Transverse colon (tissue), 4 donors: ENCODE measurements around the gene SH3RF3. TPM values are rescaled to one million over a fixed set of nuclear protein-coding genes. Genes with fewer than 3 reads are reported as not detected.

ENCODE experiments used
- DNase-seq: peaks from one replicate; pipeline ENCODE4 v3.0.0-alpha.2; 2019
- H3K27ac ChIP-seq, 4 donors: fragments of 200-600 bp; sonication (generic); 2 replicates each; pipeline ENCODE4 v1.5.1; 2016 to 2018; ENCODE audit warnings: inconsistent platforms in 4 of 4
- H3K27me3 ChIP-seq: fragments of 200-600 bp; sonication (generic); 2 replicates; pipeline ENCODE4 v1.5.1; 2017; ENCODE audit warnings: inconsistent platforms
- H3K36me3 ChIP-seq, 4 donors: fragments of 200-600 bp; sonication (generic); 2 replicates each; pipeline ENCODE4 v1.5.1; 2017 to 2019; ENCODE audit warnings: inconsistent platforms in 4 of 4
- H3K4me1 ChIP-seq, 4 donors: fragments of 200-600 bp; sonication (generic); 2 replicates each; pipeline ENCODE4 v1.5.1; 2017 to 2020; ENCODE audit warnings: inconsistent platforms in 4 of 4
- H3K4me3 ChIP-seq, 4 donors: fragments of 200-600 bp; sonication (generic); 1 replicate in 1 of 4; 2 replicates in 3 of 4; pipeline versions ENCODE4 v1.5.1 to v1.6.1; 2017 to 2019; ENCODE audit warnings: inconsistent platforms in 4 of 4
- H3K9me3 ChIP-seq, 2 donors: fragments of 200-600 bp; sonication (generic); 2 replicates each; pipeline ENCODE4 v1.5.1; 2017 to 2019; ENCODE audit warnings: inconsistent platforms in 2 of 2
- EP300 ChIP-seq: sonication (generic); formaldehyde crosslinking; IDR thresholded peaks from one replicate; pipeline ENCODE4 v1.6.1; 2017; ENCODE audit warnings: antibody characterized with exemption, low read depth
- POLR2A ChIP-seq: fragments of 450-650 bp; IDR thresholded peaks from one replicate; pipeline ENCODE4 v1.6.1; 2016; ENCODE audit warnings: antibody characterized with exemption, mild to moderate bottlenecking, moderate library complexity
- POLR2AphosphoS5 ChIP-seq, 3 donors: sonication (generic); formaldehyde crosslinking; IDR thresholded peaks; one replicate each; pipeline ENCODE4 v1.6.1; 2016; ENCODE audit warnings: antibody characterized with exemption in 3 of 3
- WGBS, 2 donors: methylation state at CpG; one replicate each; pipeline ENCODE4 v1.1.5; 2018; ENCODE audit warnings: low coverage in 1 of 2; 5-methylcytosine and 5-hydroxymethylcytosine counted together
- in situ Hi-C, 4 donors: fragments of 200-750 bp; cut with MboI; loops; one replicate each; pipeline versions ENCODE4 v1.15.0 to v1.15.1; 2017; ENCODE audit warnings: low sequenced_read_pairs in 3 of 4, low pct_ligation_motif_present in 1 of 4, low pct_unique_long_range_greater_than_20kb in 1 of 4
- intact Hi-C: fragments of 100-400 bp; cut with DNase I; formaldehyde crosslinking; loops from one replicate; pipeline ENCODE4 v1.15.1; 2023; ENCODE audit warnings: low total_unique reads
- total RNA-seq, 4 donors: library from RNA; depleted of rRNA; stranded (reverse); fragments of >200 nt; gene quantifications; one replicate each; pipeline ENCODE4 v1.1.0, GENCODE V29; 2016
- TF ChIP-seq, protein P1 (sequence below), 5 experiments: fragments of 200-600 bp in 3 of 5; fragments of 450-650 bp in 2 of 5; sonication (generic) in 3 of 5; IDR thresholded peaks; 1 replicate in 2 of 5; 2 replicates in 3 of 5; pipeline ENCODE4 v1.5.1; 2016 to 2017; ENCODE audit warnings: antibody characterized with exemption in 5 of 5, inconsistent platforms in 3 of 5, mild to moderate bottlenecking in 2 of 5, moderate library complexity in 1 of 5

Gene SH3RF3
- total RNA-seq, 4 donors from 2014 or later: 1.9 to 8.8 (median 2.9) TPM

DNA sequence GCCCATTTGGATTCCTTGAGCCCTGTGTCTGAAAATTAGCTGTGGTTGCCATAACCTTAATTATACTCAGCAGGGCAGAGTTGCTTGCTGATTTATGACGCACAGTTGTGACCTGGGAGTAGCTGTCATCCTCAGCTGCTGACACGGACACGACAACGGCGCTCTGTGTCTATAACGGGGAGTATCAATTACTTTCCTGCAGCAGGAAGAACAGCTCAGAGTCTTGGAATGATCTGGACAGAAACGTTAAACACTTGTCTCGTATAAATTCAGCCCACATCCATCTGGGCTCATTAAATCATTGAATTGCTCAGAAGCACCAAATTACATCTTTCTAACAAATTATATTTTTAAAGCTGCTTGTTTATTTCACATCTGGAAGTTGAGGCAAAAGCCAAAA, 368.5 kb downstream of the SH3RF3 start:
- peak overlapping the region in 2 of 4 donors; percentile 9 to 73 for H3K27ac ChIP-seq
- 54 to 60% methylated on average over 2 to 8 of the region's 8 CpGs for WGBS, 2 donors
- TF ChIP-seq POLR2A (no peak), EP300 (no peak), POLR2AphosphoS5 (IDR thresholded peaks at IDR 0.05) (no peak)
- TF ChIP-seq, protein P1, sequence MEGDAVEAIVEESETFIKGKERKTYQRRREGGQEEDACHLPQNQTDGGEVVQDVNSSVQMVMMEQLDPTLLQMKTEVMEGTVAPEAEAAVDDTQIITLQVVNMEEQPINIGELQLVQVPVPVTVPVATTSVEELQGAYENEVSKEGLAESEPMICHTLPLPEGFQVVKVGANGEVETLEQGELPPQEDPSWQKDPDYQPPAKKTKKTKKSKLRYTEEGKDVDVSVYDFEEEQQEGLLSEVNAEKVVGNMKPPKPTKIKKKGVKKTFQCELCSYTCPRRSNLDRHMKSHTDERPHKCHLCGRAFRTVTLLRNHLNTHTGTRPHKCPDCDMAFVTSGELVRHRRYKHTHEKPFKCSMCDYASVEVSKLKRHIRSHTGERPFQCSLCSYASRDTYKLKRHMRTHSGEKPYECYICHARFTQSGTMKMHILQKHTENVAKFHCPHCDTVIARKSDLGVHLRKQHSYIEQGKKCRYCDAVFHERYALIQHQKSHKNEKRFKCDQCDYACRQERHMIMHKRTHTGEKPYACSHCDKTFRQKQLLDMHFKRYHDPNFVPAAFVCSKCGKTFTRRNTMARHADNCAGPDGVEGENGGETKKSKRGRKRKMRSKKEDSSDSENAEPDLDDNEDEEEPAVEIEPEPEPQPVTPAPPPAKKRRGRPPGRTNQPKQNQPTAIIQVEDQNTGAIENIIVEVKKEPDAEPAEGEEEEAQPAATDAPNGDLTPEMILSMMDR (IDR thresholded peaks at IDR 0.05): no peak
- H3K4me3 ChIP-seq: no peak overlapping the region
- in situ Hi-C loops (no loop called here), intact Hi-C loops (no loop called here)
- H3K4me1 ChIP-seq: peaks cover 6 to 32% (median 22%) of the 10 kb centered on the region in 4 donors
- no peaks in the 10 kb centered on the region for H3K27me3 ChIP-seq
- no peaks in the 10 kb centered on the region for H3K36me3 ChIP-seq
- no peaks in the 10 kb centered on the region for H3K9me3 ChIP-seq
- no peak for DNase-seq

GRCh38 chr2:109497911-109498870, 369.2 kb downstream of the SH3RF3 start:
- WGBS, 2 donors: 47 to 100% methylated on average over 1 to 18 of the region's 19 CpGs
- TF ChIP-seq POLR2AphosphoS5 (IDR thresholded peaks at IDR 0.05) (no peak), POLR2A (no peak), EP300 (no peak)
- no peak for DNase-seq

DNA sequence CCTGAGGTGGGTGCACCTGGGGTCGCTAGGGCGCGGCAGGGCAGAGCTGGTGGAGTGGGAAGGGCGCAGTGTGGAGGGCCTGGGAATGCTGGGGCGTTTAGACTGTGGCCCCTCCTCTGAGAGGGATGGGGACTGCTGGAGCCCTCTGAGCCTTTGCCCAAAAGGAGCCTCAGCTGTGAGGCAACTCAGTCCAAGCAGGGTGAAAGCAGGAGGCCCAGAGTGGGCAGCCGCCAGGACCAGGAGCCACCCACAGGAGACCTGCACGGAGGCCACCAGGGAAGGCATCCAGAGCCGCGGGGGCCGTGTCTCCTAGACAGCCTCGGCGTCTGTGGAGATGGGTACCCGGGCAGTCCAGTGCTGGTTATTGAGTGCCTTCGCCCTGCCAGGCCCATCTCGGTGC, 369.9 kb downstream of the SH3RF3 start:
- no peaks in the 10 kb centered on the region for H3K9me3 ChIP-seq
- intact Hi-C loops: loop anchor here (1.0 kb wide), 1 partner anchor 32 kb away; no protein-coding TSS in a partner anchor
- no peaks in the 10 kb centered on the region for H3K27me3 ChIP-seq
- in situ Hi-C loops: no loop called here
- H3K27ac ChIP-seq: peak overlapping the region in 2 of 4 donors; percentile 30 to 73
- no peaks in the 10 kb centered on the region for H3K36me3 ChIP-seq
- TF ChIP-seq POLR2A: no peak
- TF ChIP-seq, protein P1 (IDR thresholded peaks at IDR 0.05): no peak
- TF ChIP-seq POLR2AphosphoS5 (IDR thresholded peaks at IDR 0.05): no peak
- TF ChIP-seq EP300: no peak
- 79% methylated on average over 15 of the region's 15 CpGs; no CpG with 5 or more reads in 1 of the 2 donors for WGBS, 2 donors
- DNase-seq: no peak
- peaks cover 6 to 32% (median 22%) of the 10 kb centered on the region in 4 donors for H3K4me1 ChIP-seq
- no peak overlapping the region for H3K4me3 ChIP-seq

More at GRCh38 chr2:109497911-109498870, 369.2 kb downstream of the SH3RF3 start:
- no peaks in the 10 kb centered on the region for H3K9me3 ChIP-seq
- intact Hi-C loops: loop anchor here (1.0 kb wide), 1 partner anchor 31 kb away; no protein-coding TSS in a partner anchor
- no peaks in the 10 kb centered on the region for H3K27me3 ChIP-seq
- in situ Hi-C loops: no loop called here
- no peak overlapping the region for H3K4me3 ChIP-seq
- peaks cover 6 to 32% (median 22%) of the 10 kb centered on the region in 4 donors for H3K4me1 ChIP-seq
- H3K27ac ChIP-seq: peak overlapping the region in 2 of 4 donors; percentile 30 to 73
- H3K36me3 ChIP-seq: no peaks in the 10 kb centered on the region

GRCh38 chr2:109499566-109499965, 370.6 kb downstream of the SH3RF3 start:
- Histone ChIP-seq H3K36me3 (no peaks in the 10 kb centered on the region), H3K27me3 (no peaks in the 10 kb centered on the region), H3K9me3 (no peaks in the 10 kb centered on the region), H3K4me3 (no peak overlapping the region), H3K4me1 (peaks cover 6 to 27% (median 17%) of the 10 kb centered on the region in 4 donors), H3K27ac (peak overlapping the region in 3 of 4 donors; percentile 7 to 73 (median 30))
- intact Hi-C loops: no loop called here
- in situ Hi-C loops: no loop called here
- 27 to 40% methylated on average over 2 to 5 of the region's 5 CpGs for WGBS, 2 donors
- TF ChIP-seq EP300 (no peak), POLR2AphosphoS5 (IDR thresholded peaks at IDR 0.05) (peak in 1 of 3 donors; percentile 34), POLR2A (no peak)
- peak; percentile 59 for DNase-seq

- no peak for DNase-seq
- H3K36me3 ChIP-seq: no peaks in the 10 kb centered on the region
- H3K9me3 ChIP-seq: no peaks in the 10 kb centered on the region
- in situ Hi-C loops (loop anchor here in 3 of 4 donors (10.0 kb wide), 1 partner anchor 376 kb away; the partner anchor contains the start of gene SH3RF3 (in 3 of the 3)), intact Hi-C loops (no loop called here)
- no peaks in the 10 kb centered on the region for H3K27me3 ChIP-seq
- no peak overlapping the region for H3K4me3 ChIP-seq
- H3K27ac ChIP-seq: no peak overlapping the region
- 87 to 100% methylated on average over 2 to 8 of the region's 8 CpGs for WGBS, 2 donors
- TF ChIP-seq POLR2AphosphoS5 (IDR thresholded peaks at IDR 0.05): no peak
- TF ChIP-seq, protein P1 (IDR thresholded peaks at IDR 0.05): no peak
- TF ChIP-seq EP300: no peak
- no peak for TF ChIP-seq POLR2A
- peaks cover 6 to 25% (median 15%) of the 10 kb centered on the region in 4 donors for H3K4me1 ChIP-seq
Measured at GRCh38 chr2:109500910-109501309, 371.9 kb downstream of the SH3RF3 start.
